Panc1 (cell line): Measurements from ENCODE around the gene CDKN1C.

Experiments used
- POLR2AphosphoS5 ChIP-seq: IDR thresholded peaks from 2 replicates; pipeline ENCODE4 v1.6.1; 2012; ENCODE audit warnings: mild to moderate bottlenecking, low read depth, low read length, moderate library complexity
- SIN3A ChIP-seq: IDR thresholded peaks from 2 replicates; pipeline ENCODE4 v1.6.1; 2012; ENCODE audit warnings: low read depth, mild to moderate bottlenecking, low read length, moderate library complexity, borderline replicate concordance; ENCODE audit not compliant: insufficient read depth
- TF ChIP-seq, protein P1 (sequence below): fragments of 450-650 bp; IDR thresholded peaks from 2 replicates; pipeline ENCODE4 v1.5.1; 2017; ENCODE audit warnings: mild to moderate bottlenecking

GRCh38 chr11:2878782-2879181, 6.8 kb downstream of the CDKN1C start:
- TF ChIP-seq, protein P1, sequence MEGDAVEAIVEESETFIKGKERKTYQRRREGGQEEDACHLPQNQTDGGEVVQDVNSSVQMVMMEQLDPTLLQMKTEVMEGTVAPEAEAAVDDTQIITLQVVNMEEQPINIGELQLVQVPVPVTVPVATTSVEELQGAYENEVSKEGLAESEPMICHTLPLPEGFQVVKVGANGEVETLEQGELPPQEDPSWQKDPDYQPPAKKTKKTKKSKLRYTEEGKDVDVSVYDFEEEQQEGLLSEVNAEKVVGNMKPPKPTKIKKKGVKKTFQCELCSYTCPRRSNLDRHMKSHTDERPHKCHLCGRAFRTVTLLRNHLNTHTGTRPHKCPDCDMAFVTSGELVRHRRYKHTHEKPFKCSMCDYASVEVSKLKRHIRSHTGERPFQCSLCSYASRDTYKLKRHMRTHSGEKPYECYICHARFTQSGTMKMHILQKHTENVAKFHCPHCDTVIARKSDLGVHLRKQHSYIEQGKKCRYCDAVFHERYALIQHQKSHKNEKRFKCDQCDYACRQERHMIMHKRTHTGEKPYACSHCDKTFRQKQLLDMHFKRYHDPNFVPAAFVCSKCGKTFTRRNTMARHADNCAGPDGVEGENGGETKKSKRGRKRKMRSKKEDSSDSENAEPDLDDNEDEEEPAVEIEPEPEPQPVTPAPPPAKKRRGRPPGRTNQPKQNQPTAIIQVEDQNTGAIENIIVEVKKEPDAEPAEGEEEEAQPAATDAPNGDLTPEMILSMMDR = no peak
- TF ChIP-seq SIN3A (no peak), POLR2AphosphoS5 (no peak)
